ENCODE results near the gene KCNAB2.

GRCh38 chr1:5998051-5998905, 47.4 kb upstream of the KCNAB2 start:
- TF ChIP-seq MAX (IDR thresholded peaks at IDR 0.05; ENCODE audit: low read depth): no peak
- TF ChIP-seq EP300 (IDR thresholded peaks at IDR 0.05; ENCODE audit: borderline replicate concordance in 1 of 2, low read depth in 1 of 2, low read length in 1 of 2): no peak
- TF ChIP-seq, protein P1, sequence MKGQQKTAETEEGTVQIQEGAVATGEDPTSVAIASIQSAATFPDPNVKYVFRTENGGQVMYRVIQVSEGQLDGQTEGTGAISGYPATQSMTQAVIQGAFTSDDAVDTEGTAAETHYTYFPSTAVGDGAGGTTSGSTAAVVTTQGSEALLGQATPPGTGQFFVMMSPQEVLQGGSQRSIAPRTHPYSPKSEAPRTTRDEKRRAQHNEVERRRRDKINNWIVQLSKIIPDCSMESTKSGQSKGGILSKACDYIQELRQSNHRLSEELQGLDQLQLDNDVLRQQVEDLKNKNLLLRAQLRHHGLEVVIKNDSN (IDR thresholded peaks at IDR 0.05; ENCODE audit: borderline replicate concordance, low read depth): no peak
- TF ChIP-seq, protein P2, sequence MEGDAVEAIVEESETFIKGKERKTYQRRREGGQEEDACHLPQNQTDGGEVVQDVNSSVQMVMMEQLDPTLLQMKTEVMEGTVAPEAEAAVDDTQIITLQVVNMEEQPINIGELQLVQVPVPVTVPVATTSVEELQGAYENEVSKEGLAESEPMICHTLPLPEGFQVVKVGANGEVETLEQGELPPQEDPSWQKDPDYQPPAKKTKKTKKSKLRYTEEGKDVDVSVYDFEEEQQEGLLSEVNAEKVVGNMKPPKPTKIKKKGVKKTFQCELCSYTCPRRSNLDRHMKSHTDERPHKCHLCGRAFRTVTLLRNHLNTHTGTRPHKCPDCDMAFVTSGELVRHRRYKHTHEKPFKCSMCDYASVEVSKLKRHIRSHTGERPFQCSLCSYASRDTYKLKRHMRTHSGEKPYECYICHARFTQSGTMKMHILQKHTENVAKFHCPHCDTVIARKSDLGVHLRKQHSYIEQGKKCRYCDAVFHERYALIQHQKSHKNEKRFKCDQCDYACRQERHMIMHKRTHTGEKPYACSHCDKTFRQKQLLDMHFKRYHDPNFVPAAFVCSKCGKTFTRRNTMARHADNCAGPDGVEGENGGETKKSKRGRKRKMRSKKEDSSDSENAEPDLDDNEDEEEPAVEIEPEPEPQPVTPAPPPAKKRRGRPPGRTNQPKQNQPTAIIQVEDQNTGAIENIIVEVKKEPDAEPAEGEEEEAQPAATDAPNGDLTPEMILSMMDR (IDR thresholded peaks at IDR 0.05): no peak
